ENCODE data around the gene STARD8. TPM values are rescaled to one million over a fixed set of nuclear protein-coding genes. Genes with fewer than 3 reads are reported as not detected.

STARD8 gene
- total RNA-seq, 1 donor from 2014 or later, result 9.3 TPM

- no peak overlapping the region for H3K4me3 ChIP-seq
- intact Hi-C loops (cut with micrococcal nuclease), result no loop called here
- peaks cover 7% of the 10 kb centered on the region for H3K4me1 ChIP-seq
- H3K9me3 ChIP-seq (replicated peaks), result no peaks in the 10 kb centered on the region
- no peak overlapping the region for H3K27ac ChIP-seq (replicated peaks)
- TF ChIP-seq CTCF (IDR thresholded peaks at IDR 0.05; ENCODE audit: borderline replicate concordance), result no peak
- H3K27me3 ChIP-seq (ENCODE audit: low read depth), result no peaks in the 10 kb centered on the region
- peaks cover 18% of the 10 kb centered on the region for H3K36me3 ChIP-seq
- no peak for DNase-seq
Measured at GRCh38 chrX:68717196-68717595, 69.7 kb downstream of the STARD8 start.

GRCh38 chrX:68717663-68718442 lies 70.4 kb downstream of the STARD8 start:
- DNase-seq, result no peak
- intact Hi-C loops (cut with micrococcal nuclease), result no loop called here
- H3K27ac ChIP-seq (replicated peaks), result no peak overlapping the region
- peaks cover 24% of the 10 kb centered on the region for H3K36me3 ChIP-seq
- peaks cover 7% of the 10 kb centered on the region for H3K4me1 ChIP-seq
- TF ChIP-seq CTCF (IDR thresholded peaks at IDR 0.05; ENCODE audit: borderline replicate concordance), result no peak
- no peaks in the 10 kb centered on the region for H3K9me3 ChIP-seq (replicated peaks)
- no peaks in the 10 kb centered on the region for H3K27me3 ChIP-seq (ENCODE audit: low read depth)
- H3K4me3 ChIP-seq, result no peak overlapping the region

DNA sequence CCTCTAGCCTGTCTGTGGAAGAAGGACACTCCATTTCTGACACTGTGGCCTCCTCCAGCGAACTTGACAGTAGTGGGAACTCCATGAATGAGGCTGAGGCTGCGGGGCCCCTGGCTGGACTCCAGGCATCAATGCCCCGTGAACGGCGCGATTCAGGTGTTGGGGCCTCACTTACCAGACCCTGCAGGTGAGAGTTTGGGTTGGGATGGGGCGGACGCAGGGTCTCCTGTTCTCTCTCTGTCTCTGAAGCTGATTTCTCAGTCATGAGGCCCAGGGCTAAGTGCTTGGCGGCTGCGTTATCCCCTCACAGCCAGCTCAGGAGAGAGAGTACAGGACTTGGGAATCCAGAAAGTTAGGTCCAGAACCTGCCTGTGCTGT lies 71.0 kb downstream of the STARD8 start:
- peaks cover 24% of the 10 kb centered on the region for H3K36me3 ChIP-seq
- no peak for DNase-seq
- no peak for TF ChIP-seq CTCF (IDR thresholded peaks at IDR 0.05; ENCODE audit: borderline replicate concordance)
- no peak overlapping the region for H3K27ac ChIP-seq (replicated peaks)
- intact Hi-C loops (cut with micrococcal nuclease), result no loop called here
- no peaks in the 10 kb centered on the region for H3K9me3 ChIP-seq (replicated peaks)
- no peaks in the 10 kb centered on the region for H3K27me3 ChIP-seq (ENCODE audit: low read depth)
- H3K4me3 ChIP-seq, result no peak overlapping the region
- peaks cover 7% of the 10 kb centered on the region for H3K4me1 ChIP-seq

DNA sequence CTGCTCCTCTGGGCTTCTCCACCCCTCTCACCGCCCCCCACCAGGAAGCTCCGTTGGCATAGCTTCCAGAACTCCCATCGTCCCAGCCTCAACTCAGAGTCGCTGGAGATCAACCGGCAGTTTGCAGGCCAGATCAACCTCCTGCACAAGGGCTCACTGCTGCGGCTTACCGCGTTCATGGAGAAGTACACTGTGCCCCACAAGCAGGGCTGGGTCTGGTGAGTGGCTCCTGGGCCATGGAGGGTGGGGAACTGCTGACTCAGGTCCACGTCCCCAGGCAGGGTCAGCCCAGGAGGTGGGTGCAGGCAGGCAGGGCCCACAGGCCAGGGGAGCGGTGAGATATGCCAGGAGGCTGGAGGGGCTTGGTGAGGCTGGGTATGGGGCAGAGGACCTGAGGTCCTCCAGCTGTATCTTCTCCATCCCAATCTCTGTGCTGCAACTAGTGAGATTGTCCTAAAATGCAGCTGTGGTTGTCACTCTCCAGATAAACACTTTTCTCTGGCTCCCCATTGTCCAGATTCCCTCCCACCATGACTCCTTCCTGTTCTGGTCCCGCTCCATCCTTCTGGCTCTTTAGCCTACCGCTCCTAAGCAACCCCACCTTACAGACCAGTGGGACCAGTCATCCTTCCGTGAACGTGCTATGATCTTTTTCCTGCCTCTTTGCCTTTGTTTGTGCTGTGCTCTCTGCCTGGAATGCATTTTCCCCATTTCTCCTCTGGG lies 71.9 kb downstream of the STARD8 start:
- intact Hi-C loops (cut with micrococcal nuclease), result no loop called here
- no peak for TF ChIP-seq CTCF (IDR thresholded peaks at IDR 0.05; ENCODE audit: borderline replicate concordance)
- H3K4me1 ChIP-seq, result peaks cover 7% of the 10 kb centered on the region
- H3K36me3 ChIP-seq, result peaks cover 23% of the 10 kb centered on the region
- no peaks in the 10 kb centered on the region for H3K27me3 ChIP-seq (ENCODE audit: low read depth)
- no peaks in the 10 kb centered on the region for H3K9me3 ChIP-seq (replicated peaks)
- H3K4me3 ChIP-seq, result no peak overlapping the region
- peak overlapping the region; percentile 33 for H3K27ac ChIP-seq (replicated peaks)
- DNase-seq, result no peak

DNA sequence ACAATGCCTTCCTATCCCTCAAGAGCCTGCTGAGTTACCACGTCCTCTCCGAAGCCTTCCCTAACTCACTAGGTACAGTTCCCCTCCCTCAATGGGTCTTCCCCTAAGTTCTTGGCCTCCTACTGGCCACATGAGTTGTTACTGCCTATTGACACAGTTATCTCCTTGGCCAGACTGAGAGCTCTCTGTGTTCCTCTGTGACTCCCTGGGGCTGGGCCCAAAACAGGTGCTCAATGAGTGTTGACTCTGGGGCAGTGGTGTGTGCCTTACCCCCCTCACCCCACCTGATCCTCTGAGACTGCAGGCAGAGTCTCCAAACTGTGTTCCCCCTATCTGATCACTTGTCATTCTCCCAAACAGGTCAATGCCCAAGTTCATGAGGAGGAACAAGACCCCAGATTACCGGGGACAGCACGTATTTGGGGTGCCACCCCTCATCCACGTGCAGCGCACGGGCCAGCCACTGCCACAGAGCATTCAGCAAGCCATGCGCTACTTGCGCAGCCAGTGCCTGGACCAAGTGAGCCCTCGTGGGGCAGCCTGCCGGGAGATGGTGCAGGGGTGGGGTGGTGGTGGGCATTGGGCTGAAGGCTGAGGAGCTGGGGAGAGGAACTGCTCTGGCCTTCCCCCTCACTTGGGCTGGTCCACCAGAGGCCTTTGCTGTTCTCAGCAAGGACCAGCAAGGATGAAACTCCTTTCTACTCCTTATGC lies 72.6 kb downstream of the STARD8 start:
- no peak overlapping the region for H3K4me3 ChIP-seq
- no peaks in the 10 kb centered on the region for H3K9me3 ChIP-seq (replicated peaks)
- DNase-seq, result no peak
- H3K27me3 ChIP-seq (ENCODE audit: low read depth), result no peaks in the 10 kb centered on the region
- intact Hi-C loops (cut with micrococcal nuclease), result no loop called here
- H3K27ac ChIP-seq (replicated peaks), result peak overlapping the region; percentile 27
- TF ChIP-seq CTCF (IDR thresholded peaks at IDR 0.05; ENCODE audit: borderline replicate concordance), result peak; percentile 37
- H3K4me1 ChIP-seq, result peaks cover 7% of the 10 kb centered on the region
- peaks cover 29% of the 10 kb centered on the region for H3K36me3 ChIP-seq
